Heart right ventricle (tissue), 16 donors: ENCODE results near the gene P2RX3. TPM values are rescaled to one million over a fixed set of nuclear protein-coding genes. Genes with fewer than 3 reads are reported as not detected.

ENCODE experiments used
- ATAC-seq, 8 donors: fragments of 200-7000 bp; cut with Tn5 transposase; one replicate each; pipeline ENCODE4 v1.9.1; 2020; ENCODE audit warnings: mild to moderate bottlenecking in 8 of 8, moderate library complexity in 8 of 8, moderate number of reproducible peaks in 1 of 8
- DNase-seq, 2 donors: peaks; one replicate each; pipeline ENCODE4 v3.0.0-alpha.2; 2020
- H3K27ac ChIP-seq, 10 donors: fragments of 200-600 bp; sonication (generic) in 2 of 10; one replicate each; pipeline versions ENCODE4 v1.5.0 to v1.8.0; 2020 to 2022; ENCODE audit warnings: mild to moderate bottlenecking in 3 of 10
- H3K27me3 ChIP-seq, 7 donors: fragments of 200-600 bp; one replicate each; pipeline ENCODE4 v1.8.0; 2021 to 2022; ENCODE audit warnings: mild to moderate bottlenecking in 2 of 7
- H3K36me3 ChIP-seq, 9 donors: fragments of 200-600 bp; sonication (generic) in 1 of 9; one replicate each; pipeline versions ENCODE4 v1.5.0 to v1.8.0; 2020 to 2022; ENCODE audit warnings: mild to moderate bottlenecking in 2 of 9
- H3K4me1 ChIP-seq, 9 donors: fragments of 200-600 bp; sonication (generic) in 1 of 9; one replicate each; pipeline versions ENCODE4 v1.5.0 to v1.8.0; 2020 to 2022; ENCODE audit warnings: mild to moderate bottlenecking in 4 of 9
- H3K4me3 ChIP-seq, 10 donors: fragments of 200-600 bp; sonication (generic) in 2 of 10; one replicate each; pipeline versions ENCODE4 v1.5.0 to v1.8.0; 2020 to 2022; ENCODE audit warnings: mild to moderate bottlenecking in 7 of 10, moderate library complexity in 2 of 10
- H3K9me3 ChIP-seq, 11 donors: fragments of 200-600 bp in 10 of 11; sonication (generic) in 2 of 11; one replicate each; pipeline versions ENCODE4 v1.5.0 to v1.8.0; 2013 to 2022; ENCODE audit warnings: mild to moderate bottlenecking in 2 of 11, control low read depth in 1 of 11, moderate library complexity in 1 of 11
- WGBS, 2 donors: extraction: QIAGEN DNeasy Blood & Tissue Kit; methylation state at CpG; one replicate each; pipeline ENCODE4 v1.1.7; 2013; ENCODE audit warnings: inconsistent platforms in 1 of 2; 5-methylcytosine and 5-hydroxymethylcytosine counted together
- intact Hi-C, 10 donors: fragments of 100-400 bp; cut with DNase I; formaldehyde crosslinking; loops; one replicate each; pipeline versions ENCODE4 v1.11.1 to v1.14.2; 2022
- polyA plus RNA-seq, 2 donors: library from polyadenylated mRNA; stranded (reverse); fragments of 200-250 nt; gene quantifications; one replicate each; pipeline ENCODE4 v1.2.3, GENCODE V29; 2013
- total RNA-seq, 10 donors: library from RNA; stranded (reverse); fragmentation: NEBNext Ultra II Directional in 3 of 10; extraction: Animal tissue kit (Norgen Biotek cat#: 25700) in 3 of 10; gene quantifications; one replicate each; pipeline versions ENCODE4 v1.2.1 to v1.2.4, GENCODE V29; 2021 to 2023
- TF ChIP-seq, protein P1 (sequence below), 9 donors: fragments of 200-600 bp; sonication (generic) in 2 of 9; IDR thresholded peaks; one replicate each; pipeline versions ENCODE4 v1.5.0 to v1.8.0; 2021 to 2022; ENCODE audit warnings: antibody characterized with exemption in 9 of 9, mild to moderate bottlenecking in 5 of 9, moderate library complexity in 1 of 9
- donor health status: Arrhythmogenic right ventricular cardiomyopathy.
- donor health status: ischemic (EF 13 %, LVEDD 7.1; RV severe dilation, severe dysfunction).
- donor health status: healthy with polysubstance abuse.
- donor health status: DM: no; HTN: yes; CAD: no.
- donor health status: DM: no; HTN: no; CAD: no.
- donor health status: ischemic (EF 25% LVEDD 6.9; RV normal size, moderate dysfunction).
- donor health status: ischemic (EF 25% LVEDD 5.7; RV mildly dilated, moderate dysfunction).
- donor health status: healthy.
- donor health status: DM: yes; HTN: yes; CAD: no.
- donor health status: Ischemic cardiomyopathy.
- donor health status: ischemic (EF 35%, LVEDD 5.7; RV mildly dilated, moderate dysfunction).
- donor health status: nonischemic (EF 11% LVEDD 7.7; RV severe dilation, severe dysfunction).
- donor health status: DM: yes; HTN: yes; CAD: no.
- donor health status: PGD.
- donor health status: ischemic (EF 29% LVEDD 5.4; RV normal size, mild dysfunction).
- donor health status: nonischemic (EF 23%, LVEDD 6.1; RV moderate dilation, normal function).

Gene P2RX3
- total and polyA plus RNA-seq, 12 donors, result 0.32 to 5.1 (median 1.4) TPM

DNA sequence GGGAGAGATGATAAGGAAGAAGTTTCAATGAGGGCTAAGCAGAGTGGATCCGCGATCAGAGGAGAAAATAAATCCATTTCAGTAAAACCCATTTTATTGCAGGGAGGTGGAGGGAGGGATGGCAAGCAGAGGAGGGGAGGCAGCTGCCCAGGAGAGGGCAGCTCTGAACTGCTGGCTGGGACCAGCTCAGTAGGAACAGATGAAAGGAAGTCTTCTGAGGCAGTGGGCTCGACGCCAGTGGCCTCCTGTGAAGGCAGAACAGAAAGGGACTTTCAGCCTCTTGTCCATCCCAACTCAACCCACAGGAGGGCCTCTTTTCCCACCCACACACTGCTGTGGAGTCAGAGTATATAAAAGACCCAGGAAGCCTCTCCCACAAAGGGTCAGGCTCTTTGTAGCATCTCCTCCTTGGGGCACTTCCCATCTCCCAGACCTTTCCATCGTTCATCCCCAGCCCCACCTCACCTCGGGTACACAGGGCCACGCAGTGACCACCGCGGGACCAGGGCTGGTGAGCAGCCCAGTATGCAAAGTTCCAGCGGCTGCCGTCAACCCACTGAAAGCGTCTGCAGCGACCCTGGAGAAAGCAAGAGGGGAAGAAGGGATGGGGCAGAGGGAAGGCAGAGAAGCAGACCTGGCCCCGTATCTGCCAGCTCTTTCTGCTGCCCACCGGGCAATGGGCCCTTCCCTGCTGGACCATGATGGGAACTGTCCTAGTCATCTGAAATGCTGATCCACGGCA lies 49.3 kb downstream of the P2RX3 start:
- intact Hi-C loops, result loop anchor here in 1 of 10 donors (2.0 kb wide), 1 partner anchor 69 kb away; no protein-coding TSS in a partner anchor
- Histone ChIP-seq H3K4me1 (peaks cover 0 to 16% (median 0%) of the 10 kb centered on the region in 9 donors), H3K9me3 (no peaks in the 10 kb centered on the region), H3K36me3 (no peaks in the 10 kb centered on the region), H3K27me3 (no peaks in the 10 kb centered on the region), H3K4me3 (no peak overlapping the region), H3K27ac (peak overlapping the region in 2 of 10 donors; percentile 43 to 55)
- ATAC-seq (peak in 7 of 8 donors; percentile 26 to 85 (median 62)), DNase-seq (peak; percentile 42 to 47)
- TF ChIP-seq, protein P1, sequence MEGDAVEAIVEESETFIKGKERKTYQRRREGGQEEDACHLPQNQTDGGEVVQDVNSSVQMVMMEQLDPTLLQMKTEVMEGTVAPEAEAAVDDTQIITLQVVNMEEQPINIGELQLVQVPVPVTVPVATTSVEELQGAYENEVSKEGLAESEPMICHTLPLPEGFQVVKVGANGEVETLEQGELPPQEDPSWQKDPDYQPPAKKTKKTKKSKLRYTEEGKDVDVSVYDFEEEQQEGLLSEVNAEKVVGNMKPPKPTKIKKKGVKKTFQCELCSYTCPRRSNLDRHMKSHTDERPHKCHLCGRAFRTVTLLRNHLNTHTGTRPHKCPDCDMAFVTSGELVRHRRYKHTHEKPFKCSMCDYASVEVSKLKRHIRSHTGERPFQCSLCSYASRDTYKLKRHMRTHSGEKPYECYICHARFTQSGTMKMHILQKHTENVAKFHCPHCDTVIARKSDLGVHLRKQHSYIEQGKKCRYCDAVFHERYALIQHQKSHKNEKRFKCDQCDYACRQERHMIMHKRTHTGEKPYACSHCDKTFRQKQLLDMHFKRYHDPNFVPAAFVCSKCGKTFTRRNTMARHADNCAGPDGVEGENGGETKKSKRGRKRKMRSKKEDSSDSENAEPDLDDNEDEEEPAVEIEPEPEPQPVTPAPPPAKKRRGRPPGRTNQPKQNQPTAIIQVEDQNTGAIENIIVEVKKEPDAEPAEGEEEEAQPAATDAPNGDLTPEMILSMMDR (IDR thresholded peaks at IDR 0.05), result peak in 7 of 9 donors; percentile 9 to 51 (median 40)
- 74 to 76% methylated on average over 16 of the region's 16 CpGs for WGBS, 2 donors

DNA sequence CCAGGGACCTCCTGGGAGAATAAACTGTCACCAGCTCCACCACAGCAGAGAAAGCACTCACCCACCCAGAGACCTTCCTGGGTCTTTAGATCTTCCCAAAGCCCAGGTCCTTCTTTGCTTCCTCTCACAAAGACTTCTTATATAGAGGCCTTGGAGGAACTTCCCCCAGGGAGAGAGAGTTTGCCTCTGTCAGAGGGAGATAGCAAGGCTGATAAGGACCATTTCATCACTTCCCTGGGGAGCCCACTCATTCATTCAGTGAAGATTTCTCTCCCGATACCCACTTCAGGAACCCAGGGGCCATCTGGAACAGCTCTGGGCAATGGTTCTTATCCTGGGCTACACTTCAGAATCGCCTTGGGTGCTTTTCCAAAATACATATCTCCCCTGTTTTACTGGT lies 52.4 kb downstream of the P2RX3 start, which contains the start of gene PRG2:
Gene PRG2, minus strand, starts transcription at position 116 of the 400 bp plus-strand sequence. CDS start 706 bp downstream, outside the sequence.
- Histone ChIP-seq H3K27ac (no peak within 1 kb of the TSS), H3K4me3 (no peak within 1 kb of the TSS), H3K27me3 (no peaks in the 10 kb centered on the region), H3K4me1 (peaks cover 0 to 16% (median 0%) of the 10 kb centered on the region in 9 donors), H3K9me3 (no peaks in the 10 kb centered on the region), H3K36me3 (no peaks in the 10 kb centered on the region)
- 50 to 61% methylated on average over 2 of the region's 2 CpGs for WGBS, 2 donors
- DNase-seq, result no peak
- TF ChIP-seq, protein P1 (IDR thresholded peaks at IDR 0.05), result no peak
- intact Hi-C loops, result no loop called here
- ATAC-seq, result no peak

DNA sequence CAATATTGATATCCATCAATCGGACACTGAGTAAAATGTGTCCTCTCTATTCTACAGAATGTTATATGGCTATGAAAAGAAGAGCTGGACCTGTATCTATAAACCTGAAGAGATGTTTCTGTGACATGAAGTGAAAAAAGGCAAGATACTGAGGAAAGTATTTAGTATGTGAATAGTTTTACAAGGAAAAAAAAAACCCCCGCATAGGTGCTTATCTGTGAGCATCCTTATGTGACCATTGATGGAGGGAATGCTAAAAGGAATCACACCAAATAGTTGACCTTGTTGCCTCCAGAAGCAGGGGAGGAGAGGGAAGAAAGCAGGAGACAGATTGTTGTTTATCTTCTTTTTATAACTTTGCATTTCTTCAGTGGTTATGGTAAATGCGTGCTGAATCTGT lies 53.0 kb downstream of the P2RX3 start:
- H3K36me3 ChIP-seq, result no peaks in the 10 kb centered on the region
- TF ChIP-seq, protein P1 (IDR thresholded peaks at IDR 0.05), result no peak
- DNase-seq, result no peak
- 91 to 93% methylated on average over 3 of the region's 3 CpGs for WGBS, 2 donors
- H3K27me3 ChIP-seq, result no peaks in the 10 kb centered on the region
- no peak overlapping the region for H3K27ac ChIP-seq
- no peaks in the 10 kb centered on the region for H3K9me3 ChIP-seq
- ATAC-seq, result no peak
- intact Hi-C loops, result no loop called here
- H3K4me3 ChIP-seq, result no peak overlapping the region
- H3K4me1 ChIP-seq, result peaks cover 0 to 16% (median 0%) of the 10 kb centered on the region in 9 donors

DNA sequence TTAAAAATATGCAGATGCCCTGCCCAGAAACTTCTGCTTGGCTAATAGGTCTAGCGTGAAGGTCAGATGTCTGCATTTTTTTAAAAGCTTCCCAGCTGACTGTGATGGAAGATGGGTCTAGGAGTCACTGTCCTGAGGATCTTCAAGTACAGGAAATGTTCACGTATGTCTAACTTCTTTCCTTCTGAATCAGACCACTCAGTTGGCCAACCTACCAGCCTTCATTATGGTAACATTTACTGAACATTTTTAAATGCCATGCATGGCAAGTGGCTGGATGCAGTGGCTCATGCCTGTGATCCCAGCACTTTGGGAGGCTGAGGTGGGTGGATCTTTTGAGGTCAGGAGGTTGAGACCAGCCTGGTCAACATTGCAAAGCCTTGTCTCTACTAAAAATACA lies 53.4 kb downstream of the P2RX3 start:
- no peaks in the 10 kb centered on the region for H3K9me3 ChIP-seq
- TF ChIP-seq, protein P1 (IDR thresholded peaks at IDR 0.05), result no peak
- H3K27ac ChIP-seq, result no peak overlapping the region
- intact Hi-C loops, result no loop called here
- H3K4me1 ChIP-seq, result peaks cover 0 to 14% (median 0%) of the 10 kb centered on the region in 9 donors
- no peaks in the 10 kb centered on the region for H3K36me3 ChIP-seq
- no peak for DNase-seq
- no peak for ATAC-seq
- H3K27me3 ChIP-seq, result no peaks in the 10 kb centered on the region
- 70 to 77% methylated on average over 2 of the region's 2 CpGs for WGBS, 2 donors
- H3K4me3 ChIP-seq, result no peak overlapping the region
